MM.1S (cell line): ENCODE results near the gene REELD1.

Experiments
- EZH2 ChIP-seq: fragments of 300-600 bp; sonication (generic); optimal IDR thresholded peaks from 2 replicates; pipeline ENCODE3; 2017; ENCODE audit warnings: low read depth, mild to moderate bottlenecking, antibody characterized with exemption, low read length, mixed read lengths
- TF ChIP-seq, protein P1 (sequence below): fragments of 300-600 bp; sonication (generic); IDR thresholded peaks from 2 replicates; pipeline ENCODE4 v1.5.1; 2016; ENCODE audit warnings: antibody characterized with exemption, low read length, mixed read lengths

DNA sequence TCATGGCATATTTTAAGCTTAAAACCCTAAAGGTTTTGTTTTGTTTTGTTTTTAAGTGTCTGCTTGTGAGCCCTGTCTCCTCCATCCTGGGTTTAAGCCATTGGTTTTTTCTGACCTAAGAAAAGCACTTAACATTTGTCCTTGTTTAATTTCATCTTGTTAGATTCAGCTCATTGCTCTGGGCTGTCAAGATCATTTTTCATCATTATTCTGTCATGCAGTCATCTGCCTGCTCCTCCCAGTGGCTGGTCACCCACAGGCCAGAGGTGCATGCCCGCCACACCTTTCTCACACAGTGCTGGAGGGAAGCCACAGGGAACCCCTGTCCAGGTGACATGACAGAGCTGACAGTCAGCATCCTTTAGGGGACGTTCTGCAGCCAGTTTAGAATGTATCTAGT is 11.7 kb upstream of the REELD1 start:
- TF ChIP-seq EZH2: no peak
- TF ChIP-seq, protein P1, sequence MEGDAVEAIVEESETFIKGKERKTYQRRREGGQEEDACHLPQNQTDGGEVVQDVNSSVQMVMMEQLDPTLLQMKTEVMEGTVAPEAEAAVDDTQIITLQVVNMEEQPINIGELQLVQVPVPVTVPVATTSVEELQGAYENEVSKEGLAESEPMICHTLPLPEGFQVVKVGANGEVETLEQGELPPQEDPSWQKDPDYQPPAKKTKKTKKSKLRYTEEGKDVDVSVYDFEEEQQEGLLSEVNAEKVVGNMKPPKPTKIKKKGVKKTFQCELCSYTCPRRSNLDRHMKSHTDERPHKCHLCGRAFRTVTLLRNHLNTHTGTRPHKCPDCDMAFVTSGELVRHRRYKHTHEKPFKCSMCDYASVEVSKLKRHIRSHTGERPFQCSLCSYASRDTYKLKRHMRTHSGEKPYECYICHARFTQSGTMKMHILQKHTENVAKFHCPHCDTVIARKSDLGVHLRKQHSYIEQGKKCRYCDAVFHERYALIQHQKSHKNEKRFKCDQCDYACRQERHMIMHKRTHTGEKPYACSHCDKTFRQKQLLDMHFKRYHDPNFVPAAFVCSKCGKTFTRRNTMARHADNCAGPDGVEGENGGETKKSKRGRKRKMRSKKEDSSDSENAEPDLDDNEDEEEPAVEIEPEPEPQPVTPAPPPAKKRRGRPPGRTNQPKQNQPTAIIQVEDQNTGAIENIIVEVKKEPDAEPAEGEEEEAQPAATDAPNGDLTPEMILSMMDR: no peak
